CD4-positive, alpha-beta T cell treated with Interleukin-17A for 4 hours (primary cell): Measurements from ENCODE around the gene PNMA8B.
"Not testable (repeated sequence)": the region's sequence is repeated elsewhere in the genome, so short reads cannot be mapped to it uniquely, and the experiment has no call there.

Experiments used
- DNase-seq: peaks from one replicate; pipeline ENCODE4 v3.0.0-alpha.2; 2020; ENCODE audit warnings: mixed read lengths

PNMA8B gene

GRCh38 chr19:46495786-46496099 is at the start of gene PNMA8B:
Gene PNMA8B, minus strand, starts transcription at chr19:46495867. Its CDS starts 402 bp downstream, at chr19:46495465.
- DNase-seq = peak; percentile 68

GRCh38 chr19:46544651-46545050 is 49.0 kb upstream of the PNMA8B start:
- DNase-seq = no peak

- DNase-seq = peak; percentile 90
Observed at GRCh38 chr19:46542428-46543230, 47.0 kb upstream of the PNMA8B start.

- DNase-seq = peak; percentile 83
Observed at GRCh38 chr19:46537136-46538097, 41.8 kb upstream of the PNMA8B start.

GRCh38 chr19:46536391-46536790 is 40.7 kb upstream of the PNMA8B start:
- no peak for DNase-seq

- no peak for DNase-seq
Observed at GRCh38 chr19:46533621-46534081, 38.0 kb upstream of the PNMA8B start.

GRCh38 chr19:46533078-46533620 is 37.5 kb upstream of the PNMA8B start:
- no peak for DNase-seq

- no peak for DNase-seq
Observed at GRCh38 chr19:46530636-46531035, 35.0 kb upstream of the PNMA8B start.

- peak; percentile 89 for DNase-seq
Observed at GRCh38 chr19:46529622-46530451, 34.2 kb upstream of the PNMA8B start.

GRCh38 chr19:46528601-46529590 is 33.2 kb upstream of the PNMA8B start:
- DNase-seq = no peak

- DNase-seq = not testable (repeated sequence)
Observed at GRCh38 chr19:46526801-46527200, 31.1 kb upstream of the PNMA8B start.

- DNase-seq = no peak
Observed at GRCh38 chr19:46524308-46524707, 28.6 kb upstream of the PNMA8B start.

GRCh38 chr19:46522988-46523387 is 27.3 kb upstream of the PNMA8B start:
- DNase-seq = peak; percentile 63

GRCh38 chr19:46521241-46521868 is 25.7 kb upstream of the PNMA8B start:
- DNase-seq = no peak

GRCh38 chr19:46520616-46521015 is 24.9 kb upstream of the PNMA8B start:
- no peak for DNase-seq

GRCh38 chr19:46517471-46517870 is 21.8 kb upstream of the PNMA8B start:
- no peak for DNase-seq

- peak; percentile 57 for DNase-seq
Observed at GRCh38 chr19:46515879-46516350, 20.2 kb upstream of the PNMA8B start.

- no peak for DNase-seq
Observed at GRCh38 chr19:46515290-46515609, 19.6 kb upstream of the PNMA8B start.

- DNase-seq = no peak
Observed at GRCh38 chr19:46514589-46515289, 19.1 kb upstream of the PNMA8B start.
